Measurements from ENCODE around the gene CDCA5.

DNA sequence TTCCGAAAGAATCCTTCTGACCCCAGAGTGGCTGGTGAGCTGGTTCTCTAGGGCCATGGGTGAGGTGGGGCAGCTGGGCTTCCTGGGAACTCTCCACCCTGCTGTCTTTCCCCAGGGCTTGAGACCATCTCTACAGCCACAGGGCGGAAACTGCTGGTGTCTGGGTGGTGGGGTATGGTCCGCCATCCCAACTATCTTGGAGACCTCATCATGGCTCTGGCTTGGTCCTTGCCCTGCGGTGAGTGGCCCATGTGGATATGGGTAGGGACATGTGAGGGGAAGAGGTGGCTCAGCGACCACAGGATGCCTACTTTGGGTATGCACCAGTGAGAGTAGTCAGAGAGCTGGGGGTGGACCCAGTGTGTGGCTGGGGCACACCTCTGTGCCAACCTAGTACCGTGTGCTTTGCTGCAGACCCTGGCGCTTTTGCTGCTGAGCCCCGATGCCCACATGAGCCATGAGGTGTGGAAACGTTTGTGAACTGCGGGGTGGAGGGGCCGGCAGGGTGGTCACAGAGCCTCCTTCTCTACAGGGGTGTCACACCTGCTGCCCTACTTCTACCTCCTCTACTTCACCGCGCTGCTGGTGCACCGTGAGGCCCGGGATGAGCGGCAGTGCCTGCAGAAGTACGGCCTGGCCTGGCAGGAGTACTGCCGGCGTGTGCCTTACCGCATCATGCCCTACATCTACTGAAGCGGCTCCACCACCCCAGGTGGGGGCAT is 31.7 kb upstream of the CDCA5 start:
- TF ChIP-seq EZH2 (IDR thresholded peaks at IDR 0.05; ENCODE audit: borderline replicate concordance): no peak
- TF ChIP-seq, protein P1, sequence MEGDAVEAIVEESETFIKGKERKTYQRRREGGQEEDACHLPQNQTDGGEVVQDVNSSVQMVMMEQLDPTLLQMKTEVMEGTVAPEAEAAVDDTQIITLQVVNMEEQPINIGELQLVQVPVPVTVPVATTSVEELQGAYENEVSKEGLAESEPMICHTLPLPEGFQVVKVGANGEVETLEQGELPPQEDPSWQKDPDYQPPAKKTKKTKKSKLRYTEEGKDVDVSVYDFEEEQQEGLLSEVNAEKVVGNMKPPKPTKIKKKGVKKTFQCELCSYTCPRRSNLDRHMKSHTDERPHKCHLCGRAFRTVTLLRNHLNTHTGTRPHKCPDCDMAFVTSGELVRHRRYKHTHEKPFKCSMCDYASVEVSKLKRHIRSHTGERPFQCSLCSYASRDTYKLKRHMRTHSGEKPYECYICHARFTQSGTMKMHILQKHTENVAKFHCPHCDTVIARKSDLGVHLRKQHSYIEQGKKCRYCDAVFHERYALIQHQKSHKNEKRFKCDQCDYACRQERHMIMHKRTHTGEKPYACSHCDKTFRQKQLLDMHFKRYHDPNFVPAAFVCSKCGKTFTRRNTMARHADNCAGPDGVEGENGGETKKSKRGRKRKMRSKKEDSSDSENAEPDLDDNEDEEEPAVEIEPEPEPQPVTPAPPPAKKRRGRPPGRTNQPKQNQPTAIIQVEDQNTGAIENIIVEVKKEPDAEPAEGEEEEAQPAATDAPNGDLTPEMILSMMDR (IDR thresholded peaks at IDR 0.05; ENCODE audit: poor library complexity): no peak
